ENCODE data around the gene SLC16A12.

GRCh38 chr10:89552213-89552612 is 16.8 kb upstream of the SLC16A12 start:
- TF ChIP-seq CTCF (conservative IDR thresholded peaks at IDR 0.05): no peak
- no peak for TF ChIP-seq ZFX (IDR thresholded peaks at IDR 0.05)

Measured in C4-2B (cell line).